H1 (cell line): ENCODE results near the gene PRDM15. TPM values are rescaled to one million over a fixed set of nuclear protein-coding genes. Genes with fewer than 3 reads are reported as not detected.

ENCODE experiments used
- POLR2AphosphoS5 ChIP-seq: IDR thresholded peaks from 2 replicates; pipeline ENCODE4 v1.6.1; 2011; ENCODE audit warnings: low read depth, low read length
- RAD21 ChIP-seq, 2 experiments: IDR thresholded peaks in 1 of 2; conservative IDR thresholded peaks in 1 of 2; 2 replicates each; pipeline ENCODE4 v1.6.1; 2011; ENCODE audit warnings: low read depth in 2 of 2, low read length in 2 of 2, improper control_type of control experiment in 1 of 2, inconsistent platforms in 1 of 2, mild to moderate bottlenecking in 1 of 2, moderate library complexity in 1 of 2
- SIN3A ChIP-seq, 2 experiments: IDR thresholded peaks in 1 of 2; conservative IDR thresholded peaks in 1 of 2; 2 replicates each; pipeline ENCODE4 v1.6.1; 2011 to 2012; ENCODE audit warnings: low read length in 2 of 2, improper control_type of control experiment in 1 of 2, low read depth in 1 of 2, mild to moderate bottlenecking in 1 of 2
- TCF12 ChIP-seq: IDR thresholded peaks from 2 replicates; pipeline ENCODE4 v1.6.1; 2011; ENCODE audit warnings: low read depth, mild to moderate bottlenecking, low read length
- polyA plus RNA-seq, 7 experiments: library from polyadenylated mRNA; depleted of rRNA in 3 of 7; stranded (reverse) in 5 of 7; unstranded in 2 of 7; fragments of >200 nt in 5 of 7; fragments of 200-250 nt in 2 of 7; gene quantifications; 1 replicate in 5 of 7; 2 replicates in 1 of 7; 4 replicates in 1 of 7; pipeline versions ENCODE4 v1.2.1 to v1.2.3, GENCODE V29; 2011 to 2013; ENCODE audit warnings: missing spikeins in 2 of 7, mixed read lengths in 2 of 7
- total RNA-seq: library from RNA; stranded (reverse); fragmentation: NEBNext Ultra II Directional; extraction: Animal tissue kit (Norgen Biotek cat#: 25700); gene quantifications from 2 replicates; pipeline ENCODE4 v1.2.1, GENCODE V29; 2021

Gene PRDM15
- total and polyA plus RNA-seq, 2 of the 8 experiments (the other 6 are each of a cell fraction or from before 2014, with no cell fraction given), result 9.7 to 10.5 TPM

DNA sequence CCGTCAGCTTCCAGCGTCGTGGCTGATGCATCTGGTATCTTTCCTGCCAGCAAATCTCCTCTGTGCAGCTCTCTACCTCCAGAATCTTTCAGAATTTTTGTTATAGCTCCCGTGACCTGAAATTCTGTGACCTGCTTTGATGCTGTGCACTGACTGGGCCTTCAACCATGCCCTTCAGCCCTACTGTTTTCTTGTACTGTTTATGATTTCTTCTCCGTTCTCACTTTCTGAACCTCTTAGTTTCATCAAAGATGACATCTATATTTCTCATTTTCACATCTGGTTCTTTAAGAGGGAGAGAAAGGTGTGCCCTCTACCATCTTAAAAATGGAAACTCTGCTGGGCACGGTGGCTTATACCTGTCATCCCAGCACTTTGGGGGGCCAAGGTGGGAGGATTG, 5.7 kb downstream of the PRDM15 start (continued):
- TF ChIP-seq TCF12 (no peak), POLR2AphosphoS5 (no peak), RAD21 (IDR thresholded peaks at IDR 0.05 in 1 of 2, conservative IDR thresholded peaks at IDR 0.05 in 1 of 2; ENCODE audit: low read depth in 2 of 2, low read length in 2 of 2) (no peak), SIN3A (conservative IDR thresholded peaks at IDR 0.05 in 1 of 2, IDR thresholded peaks at IDR 0.05 in 1 of 2; ENCODE audit: low read depth in 1 of 2, low read length in 2 of 2) (no peak)
- TF ChIP-seq, all 59 proteins: peak for 0
